ENCODE measurements around the gene FHIT.

The FHIT gene

GRCh38 chr3:60743631-60744164 lies 507.6 kb downstream of the FHIT start:
- no peaks in the 10 kb centered on the region for H3K36me3 ChIP-seq (ENCODE audit: control insufficient read depth, insufficient read depth, low read length)
- no peak overlapping the region for H3K4me2 ChIP-seq (ENCODE audit: low read length)
- no peak overlapping the region for H3K9ac ChIP-seq
- H3K4me1 ChIP-seq = no peaks in the 10 kb centered on the region
- TF ChIP-seq CTCF (IDR thresholded peaks at IDR 0.05) = no peak
- H3K79me2 ChIP-seq = peaks cover 2% of the 10 kb centered on the region
- no peaks in the 10 kb centered on the region for H3K9me3 ChIP-seq (ENCODE audit: control insufficient read depth, low read length)
- no peak overlapping the region for H3K27ac ChIP-seq
- no peak overlapping the region for H2AFZ ChIP-seq
- no peak overlapping the region for H3K4me3 ChIP-seq (ENCODE audit: low read depth, low read length)
- H3K27me3 ChIP-seq (ENCODE audit: control insufficient read depth, insufficient read depth, low read length) = no peaks in the 10 kb centered on the region

GRCh38 chr3:60742606-60743145 lies 508.6 kb downstream of the FHIT start:
- H3K27me3 ChIP-seq (ENCODE audit: control insufficient read depth, insufficient read depth, low read length) = no peaks in the 10 kb centered on the region
- H3K9ac ChIP-seq = no peak overlapping the region
- H3K27ac ChIP-seq = no peak overlapping the region
- TF ChIP-seq CTCF (IDR thresholded peaks at IDR 0.05) = no peak
- no peaks in the 10 kb centered on the region for H3K9me3 ChIP-seq (ENCODE audit: control insufficient read depth, low read length)
- H2AFZ ChIP-seq = no peak overlapping the region
- H3K4me1 ChIP-seq = no peaks in the 10 kb centered on the region
- H3K79me2 ChIP-seq = peaks cover 2% of the 10 kb centered on the region
- H3K36me3 ChIP-seq (ENCODE audit: control insufficient read depth, insufficient read depth, low read length) = no peaks in the 10 kb centered on the region
- no peak overlapping the region for H3K4me3 ChIP-seq (ENCODE audit: low read depth, low read length)
- no peak overlapping the region for H3K4me2 ChIP-seq (ENCODE audit: low read length)

- Histone ChIP-seq H3K4me1 (no peaks in the 10 kb centered on the region), H3K4me2 (ENCODE audit: low read length) (no peak overlapping the region), H3K79me2 (peaks cover 2% of the 10 kb centered on the region), H2AFZ (no peak overlapping the region), H3K9ac (no peak overlapping the region), H3K27me3 (ENCODE audit: control insufficient read depth, insufficient read depth, low read length) (no peaks in the 10 kb centered on the region), H3K27ac (no peak overlapping the region), H3K36me3 (ENCODE audit: control insufficient read depth, insufficient read depth, low read length) (no peaks in the 10 kb centered on the region), H3K9me3 (ENCODE audit: control insufficient read depth, low read length) (no peaks in the 10 kb centered on the region), H3K4me3 (ENCODE audit: low read depth, low read length) (no peak overlapping the region)
- no peak for TF ChIP-seq CTCF (IDR thresholded peaks at IDR 0.05)
Observed at GRCh38 chr3:60737633-60738399, 513.4 kb downstream of the FHIT start.

- Histone ChIP-seq H3K27ac (no peak overlapping the region), H3K4me3 (ENCODE audit: low read depth, low read length) (no peak overlapping the region), H3K9me3 (ENCODE audit: control insufficient read depth, low read length) (no peaks in the 10 kb centered on the region), H3K36me3 (ENCODE audit: control insufficient read depth, insufficient read depth, low read length) (no peaks in the 10 kb centered on the region), H3K9ac (no peak overlapping the region), H3K4me1 (no peaks in the 10 kb centered on the region), H3K79me2 (no peaks in the 10 kb centered on the region), H3K27me3 (ENCODE audit: control insufficient read depth, insufficient read depth, low read length) (no peaks in the 10 kb centered on the region), H2AFZ (no peak overlapping the region), H3K4me2 (ENCODE audit: low read length) (no peak overlapping the region)
- TF ChIP-seq CTCF (IDR thresholded peaks at IDR 0.05) = no peak
Observed at GRCh38 chr3:60730371-60730770, 520.9 kb downstream of the FHIT start.
